Spleen (tissue), 11 donors: Measurements from ENCODE around the gene APAF1. TPM values are rescaled to one million over a fixed set of nuclear protein-coding genes. Genes with fewer than 3 reads are reported as not detected.

Source experiments
- DNase-seq: peaks from one replicate; pipeline ENCODE4 v3.0.0-alpha.2; 2020
- H3K27ac ChIP-seq, 8 donors: fragments of 200-600 bp; sonication (generic) in 7 of 8; 1 replicate in 4 of 8; 2 replicates in 4 of 8; pipeline versions ENCODE4 v1.5.0 to v1.8.0; 2016 to 2021; ENCODE audit warnings: inconsistent platforms in 4 of 8, mild to moderate bottlenecking in 4 of 8, moderate library complexity in 1 of 8
- H3K27me3 ChIP-seq, 7 donors: fragments of 200-600 bp; sonication (generic) in 6 of 7; replicated peaks in 1 of 7; 1 replicate in 4 of 7; 2 replicates in 3 of 7; pipeline versions ENCODE4 v1.5.0 to v1.8.0; 2016 to 2021; ENCODE audit warnings: inconsistent platforms in 3 of 7, mild to moderate bottlenecking in 1 of 7
- H3K36me3 ChIP-seq, 6 donors: fragments of 200-600 bp; sonication (generic) in 5 of 6; 1 replicate in 4 of 6; 2 replicates in 2 of 6; pipeline versions ENCODE4 v1.5.0 to v1.8.0; 2016 to 2021; ENCODE audit warnings: inconsistent platforms in 2 of 6
- H3K4me1 ChIP-seq, 6 donors: fragments of 200-600 bp; sonication (generic) in 5 of 6; 1 replicate in 3 of 6; 2 replicates in 3 of 6; pipeline versions ENCODE4 v1.5.0 to v1.8.0; 2016 to 2021; ENCODE audit warnings: inconsistent platforms in 3 of 6
- H3K4me3 ChIP-seq, 8 donors: fragments of 200-600 bp; sonication (generic) in 7 of 8; 1 replicate in 4 of 8; 2 replicates in 4 of 8; pipeline versions ENCODE4 v1.5.0 to v1.8.0; 2016 to 2021; ENCODE audit warnings: inconsistent platforms in 4 of 8, mild to moderate bottlenecking in 4 of 8, moderate library complexity in 2 of 8
- H3K9me3 ChIP-seq, 8 donors: fragments of 200-600 bp; sonication (generic) in 7 of 8; 1 replicate in 4 of 8; 2 replicates in 4 of 8; pipeline versions ENCODE4 v1.5.0 to v1.8.0; 2016 to 2021; ENCODE audit warnings: inconsistent platforms in 4 of 8
- POLR2A ChIP-seq, 3 donors: fragments of 450-650 bp; IDR thresholded peaks; one replicate each; pipeline ENCODE4 v1.5.1; 2017; ENCODE audit warnings: antibody characterized with exemption in 3 of 3, mild to moderate bottlenecking in 1 of 3
- POLR2AphosphoS5 ChIP-seq, 3 donors: sonication (generic); formaldehyde crosslinking; IDR thresholded peaks; one replicate each; pipeline ENCODE4 v1.5.1; 2017; ENCODE audit warnings: antibody characterized with exemption in 3 of 3
- WGBS, 5 donors: extraction: QIAGEN DNeasy Blood & Tissue Kit in 3 of 5; methylation state at CpG; one replicate each; pipeline versions ENCODE4 v1.1.5 to v1.1.7; 2013 to 2018; 5-methylcytosine and 5-hydroxymethylcytosine counted together
- intact Hi-C: fragments of 100-400 bp; cut with DNase I; formaldehyde crosslinking; loops from one replicate; pipeline ENCODE4 v1.15.0; 2023; ENCODE audit warnings: low total_unique reads
- polyA plus RNA-seq, 3 donors: library from polyadenylated mRNA; stranded (reverse); fragments of 200-250 nt; gene quantifications; one replicate each; pipeline ENCODE4 v1.2.1, GENCODE V29; 2013
- total RNA-seq, 7 donors: library from RNA; depleted of rRNA in 3 of 7; stranded (reverse); fragments of >200 nt in 3 of 7; fragmentation: NEBNext Ultra II Directional in 4 of 7; extraction: Animal tissue kit (Norgen Biotek cat#: 25700) in 4 of 7; gene quantifications; one replicate each; pipeline versions ENCODE4 v1.1.0 to v1.2.1, GENCODE V29; 2016 to 2021
- TF ChIP-seq, protein P1 (sequence below), 11 experiments: fragments of 200-600 bp in 7 of 11; fragments of 450-650 bp in 4 of 11; sonication (generic) in 4 of 11; IDR thresholded peaks in 8 of 11; conservative IDR thresholded peaks in 3 of 11; 1 replicate in 7 of 11; 2 replicates in 4 of 11; pipeline versions ENCODE4 v1.4.0 to v1.8.0; 2016 to 2021; ENCODE audit warnings: antibody characterized with exemption in 11 of 11, inconsistent platforms in 4 of 11, mild to moderate bottlenecking in 1 of 11
- donor health status: healthy with polysubstance abuse.
- donor health status: DM: no; HTN: no; CAD: no; lungs with moderate emphysema.
- donor health status: DM: no; HTN: no; CAD: no.
- donor health status: Bipolar disorder and iron deficiency.
- donor health status: healthy.
- donor health status: DM: no; HTN: no; CAD: no.
- donor health status: DM: yes; HTN: yes; CAD: no.

The APAF1 gene
- total and polyA plus RNA-seq, 10 donors = 6.5 to 44.1 (median 30.6) TPM

DNA sequence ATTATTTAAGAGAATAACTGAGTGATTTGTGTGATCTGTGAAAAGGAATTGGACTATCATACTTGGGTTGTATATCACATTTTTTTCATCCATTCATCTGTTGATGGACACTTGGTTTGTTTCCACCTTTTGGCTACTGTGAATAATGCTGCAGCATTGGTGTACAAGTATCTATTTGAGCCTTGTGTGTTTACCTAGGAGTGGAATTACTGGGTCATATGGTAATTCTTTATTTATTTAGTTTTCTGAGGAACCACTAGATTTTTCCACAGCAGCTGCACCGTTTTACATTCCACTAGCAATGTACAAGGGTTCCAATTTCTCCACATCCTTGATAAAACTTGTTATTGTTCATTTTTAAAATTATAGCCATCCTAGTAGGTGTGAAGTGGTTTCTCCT lies 56.1 kb downstream of the APAF1 start:
- H3K4me1 ChIP-seq = peaks cover 4 to 33% (median 12%) of the 10 kb centered on the region in 6 donors
- intact Hi-C loops = no loop called here
- no peak overlapping the region for H3K4me3 ChIP-seq
- no peak for DNase-seq
- no peaks in the 10 kb centered on the region for H3K9me3 ChIP-seq
- TF ChIP-seq, protein P1, sequence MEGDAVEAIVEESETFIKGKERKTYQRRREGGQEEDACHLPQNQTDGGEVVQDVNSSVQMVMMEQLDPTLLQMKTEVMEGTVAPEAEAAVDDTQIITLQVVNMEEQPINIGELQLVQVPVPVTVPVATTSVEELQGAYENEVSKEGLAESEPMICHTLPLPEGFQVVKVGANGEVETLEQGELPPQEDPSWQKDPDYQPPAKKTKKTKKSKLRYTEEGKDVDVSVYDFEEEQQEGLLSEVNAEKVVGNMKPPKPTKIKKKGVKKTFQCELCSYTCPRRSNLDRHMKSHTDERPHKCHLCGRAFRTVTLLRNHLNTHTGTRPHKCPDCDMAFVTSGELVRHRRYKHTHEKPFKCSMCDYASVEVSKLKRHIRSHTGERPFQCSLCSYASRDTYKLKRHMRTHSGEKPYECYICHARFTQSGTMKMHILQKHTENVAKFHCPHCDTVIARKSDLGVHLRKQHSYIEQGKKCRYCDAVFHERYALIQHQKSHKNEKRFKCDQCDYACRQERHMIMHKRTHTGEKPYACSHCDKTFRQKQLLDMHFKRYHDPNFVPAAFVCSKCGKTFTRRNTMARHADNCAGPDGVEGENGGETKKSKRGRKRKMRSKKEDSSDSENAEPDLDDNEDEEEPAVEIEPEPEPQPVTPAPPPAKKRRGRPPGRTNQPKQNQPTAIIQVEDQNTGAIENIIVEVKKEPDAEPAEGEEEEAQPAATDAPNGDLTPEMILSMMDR (IDR thresholded peaks at IDR 0.05 in 8 of 11, conservative IDR thresholded peaks at IDR 0.05 in 3 of 11) = no peak
- no peak for TF ChIP-seq POLR2AphosphoS5 (IDR thresholded peaks at IDR 0.05)
- no peak for TF ChIP-seq POLR2A (IDR thresholded peaks at IDR 0.05)
- WGBS, 5 donors = 63 to 84% (median 78%) methylated on average over 1 of the region's 1 CpG
- no peak overlapping the region for H3K27ac ChIP-seq
- H3K36me3 ChIP-seq = peaks cover 0 to 85% (median 7%) of the 10 kb centered on the region in 6 donors
- no peaks in the 10 kb centered on the region for H3K27me3 ChIP-seq

GRCh38 chr12:98709022-98709421 lies 63.9 kb downstream of the APAF1 start:
- Histone ChIP-seq H3K36me3 (peaks cover 0 to 100% (median 59%) of the 10 kb centered on the region in 6 donors), H3K27me3 (no peaks in the 10 kb centered on the region), H3K27ac (no peak overlapping the region), H3K4me3 (no peak overlapping the region), H3K9me3 (no peaks in the 10 kb centered on the region), H3K4me1 (no peaks in the 10 kb centered on the region)
- intact Hi-C loops = no loop called here
- WGBS, 5 donors = 89 to 100% (median 95%) methylated on average over 1 of the region's 1 CpG
- DNase-seq = no peak
- no peak for TF ChIP-seq POLR2AphosphoS5 (IDR thresholded peaks at IDR 0.05)
- no peak for TF ChIP-seq POLR2A (IDR thresholded peaks at IDR 0.05)
- TF ChIP-seq, protein P1 (IDR thresholded peaks at IDR 0.05 in 8 of 11, conservative IDR thresholded peaks at IDR 0.05 in 3 of 11) = no peak

- H3K36me3 ChIP-seq = peaks cover 0 to 100% (median 49%) of the 10 kb centered on the region in 6 donors
- intact Hi-C loops = no loop called here
- TF ChIP-seq, protein P1 (IDR thresholded peaks at IDR 0.05 in 8 of 11, conservative IDR thresholded peaks at IDR 0.05 in 3 of 11) = no peak
- TF ChIP-seq POLR2AphosphoS5 (IDR thresholded peaks at IDR 0.05) (no peak), POLR2A (IDR thresholded peaks at IDR 0.05) (no peak)
These were observed 69.3 kb downstream of the APAF1 start for GRCh38 chr12:98714426-98714825.

DNA sequence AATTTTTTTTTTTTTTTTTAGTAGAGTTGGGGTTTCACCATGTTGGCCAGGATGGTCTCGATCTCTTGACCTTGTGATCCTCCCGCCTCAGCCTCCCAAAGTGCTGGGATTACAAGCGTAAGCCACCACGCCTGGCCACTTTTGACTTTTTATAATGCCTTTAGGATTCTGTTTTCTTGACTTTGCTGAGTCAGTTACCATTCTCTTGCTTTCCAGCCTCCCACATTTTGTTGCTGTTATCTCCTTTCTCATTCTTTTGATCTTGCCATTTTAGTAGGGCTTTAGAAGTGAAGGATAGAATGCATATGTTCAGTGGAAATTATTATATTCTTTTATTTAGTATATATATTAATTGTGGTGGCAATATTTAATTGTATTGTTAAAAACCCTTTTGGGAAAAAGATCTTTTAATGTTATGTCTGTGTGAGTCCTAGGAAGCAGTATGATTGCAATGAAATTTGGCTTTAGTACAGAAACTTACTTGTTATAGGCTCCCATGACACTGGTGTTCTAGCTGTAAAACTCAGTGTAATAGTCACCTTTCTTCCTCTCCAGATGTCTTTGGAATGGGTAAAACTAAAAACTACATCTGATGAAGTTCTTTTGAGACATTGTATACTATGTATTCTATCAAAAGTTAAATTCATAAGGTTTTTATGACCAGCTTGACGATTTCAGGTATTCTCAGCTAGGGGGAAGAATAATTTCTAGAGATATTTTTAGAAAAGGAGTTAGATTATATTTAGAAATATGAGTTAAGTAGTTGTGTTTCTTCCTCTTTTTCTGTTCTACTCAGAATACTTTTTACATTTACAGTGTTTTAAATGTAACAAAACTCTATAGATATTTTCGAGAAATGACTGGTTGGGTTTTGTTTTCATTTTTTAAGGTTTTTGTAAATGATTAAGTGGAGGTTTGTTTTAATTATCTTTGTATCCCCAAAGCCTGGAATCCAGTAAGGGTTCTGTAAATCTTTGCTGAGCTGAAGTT lies 74.7 kb downstream of the APAF1 start:
- Histone ChIP-seq H3K4me1 (no peaks in the 10 kb centered on the region), H3K36me3 (peaks cover 0 to 100% (median 35%) of the 10 kb centered on the region in 6 donors), H3K27me3 (no peaks in the 10 kb centered on the region), H3K27ac (no peak overlapping the region), H3K4me3 (no peak overlapping the region), H3K9me3 (no peaks in the 10 kb centered on the region)
- intact Hi-C loops = no loop called here
- WGBS, 5 donors = 81 to 86% (median 85%) methylated on average over 6 of the region's 6 CpGs
- TF ChIP-seq POLR2A (IDR thresholded peaks at IDR 0.05) = no peak
- no peak for TF ChIP-seq POLR2AphosphoS5 (IDR thresholded peaks at IDR 0.05)
- TF ChIP-seq, protein P1 (IDR thresholded peaks at IDR 0.05 in 8 of 11, conservative IDR thresholded peaks at IDR 0.05 in 3 of 11) = no peak
- no peak for DNase-seq

More at GRCh38 chr12:98714426-98714825, 69.3 kb downstream of the APAF1 start:
- H3K27ac ChIP-seq = no peak overlapping the region
- H3K9me3 ChIP-seq = no peaks in the 10 kb centered on the region
- H3K4me1 ChIP-seq = no peaks in the 10 kb centered on the region
- no peaks in the 10 kb centered on the region for H3K27me3 ChIP-seq
- DNase-seq = no peak
- no peak overlapping the region for H3K4me3 ChIP-seq
- 87 to 98% (median 94%) methylated on average over 4 of the region's 4 CpGs for WGBS, 5 donors
